Measurements from ENCODE around the gene CFAP61.

DNA sequence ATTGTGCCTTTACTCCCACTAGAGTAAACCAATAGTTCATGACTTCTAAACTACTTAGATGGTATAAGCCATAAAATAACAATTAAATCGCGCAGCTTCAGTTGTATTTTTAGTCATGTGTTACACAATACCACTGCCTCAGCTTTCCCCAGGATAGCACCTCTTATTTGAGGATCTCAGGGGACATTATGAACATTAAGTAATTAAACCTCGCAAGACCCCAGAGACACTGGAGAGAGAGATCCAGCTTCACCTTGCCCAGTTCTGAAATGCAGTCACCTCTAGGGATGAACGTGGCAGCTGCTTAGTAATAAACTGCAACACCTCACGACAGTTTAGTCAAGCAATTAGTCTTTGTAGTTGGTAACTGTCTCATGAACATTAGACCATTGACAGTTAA lies 87.1 kb downstream of the CFAP61 start:
- TF ChIP-seq, protein P1, sequence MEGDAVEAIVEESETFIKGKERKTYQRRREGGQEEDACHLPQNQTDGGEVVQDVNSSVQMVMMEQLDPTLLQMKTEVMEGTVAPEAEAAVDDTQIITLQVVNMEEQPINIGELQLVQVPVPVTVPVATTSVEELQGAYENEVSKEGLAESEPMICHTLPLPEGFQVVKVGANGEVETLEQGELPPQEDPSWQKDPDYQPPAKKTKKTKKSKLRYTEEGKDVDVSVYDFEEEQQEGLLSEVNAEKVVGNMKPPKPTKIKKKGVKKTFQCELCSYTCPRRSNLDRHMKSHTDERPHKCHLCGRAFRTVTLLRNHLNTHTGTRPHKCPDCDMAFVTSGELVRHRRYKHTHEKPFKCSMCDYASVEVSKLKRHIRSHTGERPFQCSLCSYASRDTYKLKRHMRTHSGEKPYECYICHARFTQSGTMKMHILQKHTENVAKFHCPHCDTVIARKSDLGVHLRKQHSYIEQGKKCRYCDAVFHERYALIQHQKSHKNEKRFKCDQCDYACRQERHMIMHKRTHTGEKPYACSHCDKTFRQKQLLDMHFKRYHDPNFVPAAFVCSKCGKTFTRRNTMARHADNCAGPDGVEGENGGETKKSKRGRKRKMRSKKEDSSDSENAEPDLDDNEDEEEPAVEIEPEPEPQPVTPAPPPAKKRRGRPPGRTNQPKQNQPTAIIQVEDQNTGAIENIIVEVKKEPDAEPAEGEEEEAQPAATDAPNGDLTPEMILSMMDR (conservative IDR thresholded peaks at IDR 0.05; ENCODE audit: low read depth, low read length), result no peak
- no peak for TF ChIP-seq EZH2 (IDR thresholded peaks at IDR 0.05; ENCODE audit: low read length, unreplicated experiment)
